HG03039 (cell line): ENCODE results near the gene BHMT.
"Not testable (repeated sequence)": the region's sequence is repeated elsewhere in the genome, so short reads cannot be mapped to it uniquely, and the experiment has no call there.

Source experiments
- ATAC-seq: cut with Tn5 transposase; IDR thresholded peaks from one replicate; pipeline ENCODE4 v1.9.1; 2021; ENCODE audit warnings: mild to moderate bottlenecking, moderate library complexity; ENCODE audit not compliant: unreplicated experiment

The BHMT gene

DNA sequence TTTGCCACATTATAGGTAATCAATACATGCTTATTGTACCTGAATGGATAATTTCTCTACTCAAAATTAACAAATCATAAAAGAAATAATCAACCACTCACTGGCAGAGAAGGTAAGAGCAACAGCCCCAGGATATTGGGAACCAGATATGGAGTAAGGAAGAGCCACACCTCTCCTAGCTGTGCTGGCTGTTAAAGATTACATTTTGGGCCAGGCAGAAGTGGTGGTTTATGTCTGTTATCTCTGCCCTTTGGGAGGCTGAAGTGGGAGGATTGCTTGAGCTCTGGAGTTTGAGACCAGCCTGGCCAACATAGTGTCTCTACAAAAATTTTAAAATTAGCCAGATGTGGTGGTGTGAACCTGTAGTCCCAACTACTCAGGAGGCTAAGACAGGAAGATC, 56.4 kb downstream of the BHMT start:
- no peak for ATAC-seq

DNA sequence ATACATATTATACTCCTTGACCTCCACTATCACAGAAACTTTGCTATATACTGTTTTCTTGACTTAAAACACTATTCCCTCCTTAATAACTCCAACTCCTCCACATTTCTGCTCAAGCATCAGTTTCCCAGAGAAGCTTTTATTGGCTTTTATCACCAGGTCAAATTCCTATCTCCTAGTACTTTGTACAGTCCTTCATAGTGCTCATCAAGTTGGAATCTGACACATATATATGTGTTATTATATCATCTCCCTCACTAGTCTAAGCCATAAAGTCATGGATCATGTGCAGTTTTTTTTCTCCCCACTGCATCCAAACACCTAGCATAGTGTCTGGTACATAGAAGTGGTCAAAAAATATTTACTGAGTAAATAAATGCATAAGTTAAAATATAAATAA, 59.1 kb downstream of the BHMT start:
- ATAC-seq = no peak

DNA sequence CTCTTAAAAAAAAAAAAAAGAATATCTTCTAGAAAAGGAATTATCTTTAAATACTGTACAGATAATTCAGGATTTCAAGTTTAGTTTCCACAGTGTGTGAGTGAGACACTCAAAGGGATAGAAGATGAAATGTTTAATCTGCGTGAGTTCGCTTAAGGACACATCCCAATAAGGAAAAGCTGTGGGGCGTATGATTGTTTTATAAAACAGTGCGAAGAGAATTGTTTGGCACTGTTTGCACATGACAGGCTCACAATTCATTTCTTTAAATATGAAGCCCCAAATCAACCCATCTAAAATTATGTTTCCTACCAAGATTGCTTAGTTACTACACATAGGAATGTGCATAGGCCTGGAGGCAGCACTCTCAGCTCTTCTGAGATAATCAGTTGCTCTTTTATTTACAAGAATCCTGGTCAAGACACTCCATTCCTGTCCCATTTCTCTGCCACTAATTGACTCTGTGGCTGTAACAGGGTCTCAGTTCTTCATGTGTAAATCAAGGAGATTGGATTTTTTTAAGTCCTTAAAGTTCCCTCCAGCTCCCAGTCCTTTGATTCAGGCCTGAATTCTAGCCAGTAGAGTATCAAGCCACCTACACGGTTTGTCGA, 60.1 kb downstream of the BHMT start:
- ATAC-seq = no peak

DNA sequence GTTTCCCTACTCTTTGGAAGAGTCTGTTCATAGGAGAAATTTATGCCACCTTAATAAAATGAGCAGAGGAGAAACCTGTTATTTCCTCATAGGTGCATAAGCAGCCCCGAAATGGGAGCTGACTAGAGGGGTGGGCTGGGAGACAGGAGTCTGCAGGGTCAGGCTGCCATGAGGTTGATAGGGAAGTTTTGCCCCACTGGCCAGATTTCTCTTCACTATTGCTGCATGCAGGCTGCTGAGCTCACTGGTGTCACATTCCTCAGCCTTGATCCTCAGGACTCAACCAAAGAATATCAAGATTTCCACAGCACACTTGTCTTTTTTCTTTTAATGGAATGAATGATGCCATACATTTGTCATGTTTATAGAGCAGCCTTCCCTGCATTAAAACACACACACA, 60.7 kb downstream of the BHMT start:
- ATAC-seq = no peak

DNA sequence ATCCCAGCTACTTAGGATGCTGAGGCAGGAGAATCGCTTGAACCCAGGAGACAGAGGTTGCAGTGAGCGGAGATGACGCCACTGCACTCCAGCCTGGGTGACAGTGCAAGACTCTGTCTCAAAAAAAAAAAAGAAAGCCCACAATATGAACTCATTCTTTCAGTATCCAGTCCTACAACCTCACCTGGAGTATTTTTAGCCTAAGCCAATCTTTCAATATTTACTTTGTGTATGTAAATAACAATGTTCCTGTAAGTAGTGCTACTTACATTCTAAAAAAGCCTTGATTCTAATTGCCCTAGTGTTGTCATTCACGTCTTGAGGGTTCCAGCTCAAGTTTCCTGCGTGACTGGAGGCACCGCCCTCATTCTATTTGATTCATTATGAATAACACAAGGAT, 62.0 kb downstream of the BHMT start:
- no peak for ATAC-seq

DNA sequence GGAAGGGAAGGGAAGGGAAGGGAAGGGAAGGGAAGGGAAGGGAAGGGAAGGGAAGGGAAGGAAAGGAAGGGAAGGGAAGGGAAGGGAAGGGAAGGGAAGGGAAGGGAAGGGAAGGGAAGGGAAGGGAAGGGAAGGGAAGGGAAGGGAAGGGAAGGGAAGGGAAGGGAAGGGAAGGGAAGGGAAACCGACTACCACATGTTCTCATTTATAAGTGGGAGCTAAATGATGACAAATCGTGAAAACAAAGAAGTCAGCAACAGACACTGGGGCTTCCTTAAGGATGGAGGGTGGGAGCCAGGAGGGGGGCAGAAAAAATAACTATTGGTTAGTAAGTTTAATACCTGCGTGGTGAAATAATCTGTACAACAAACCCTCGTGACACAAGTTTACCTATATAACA, 68.8 kb downstream of the BHMT start:
- ATAC-seq = not testable (repeated sequence)

DNA sequence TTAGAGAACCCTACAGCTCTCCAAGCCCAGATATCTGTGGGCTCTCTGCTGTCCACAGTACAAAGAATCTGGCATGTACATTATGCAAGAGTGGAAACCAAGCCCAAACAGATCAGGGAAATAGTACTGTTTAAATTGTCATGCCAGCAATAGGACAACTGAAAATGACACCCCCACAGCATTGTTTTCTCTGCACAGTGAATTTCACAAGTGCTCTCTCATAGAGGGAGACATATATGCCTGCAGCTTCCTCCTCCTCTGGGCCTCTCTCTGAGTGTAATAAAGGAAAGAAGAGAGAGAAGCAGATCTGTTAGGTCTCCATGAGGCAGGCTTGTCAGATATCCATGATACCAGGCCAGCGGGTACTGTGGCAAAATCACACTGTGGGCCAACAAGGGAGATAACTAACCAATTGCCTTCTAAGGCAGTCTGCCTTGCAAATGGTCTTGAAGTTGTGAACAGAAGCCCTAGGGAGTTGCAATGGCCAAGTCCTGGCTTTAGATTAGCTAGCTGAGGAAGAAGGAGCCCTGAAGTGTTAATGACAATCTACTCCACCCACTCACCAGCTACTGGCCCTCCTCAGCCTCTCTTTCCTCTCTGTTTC, 69.9 kb downstream of the BHMT start:
- ATAC-seq = no peak
